Stimulated activated CD4-positive, alpha-beta T cell treated with anti-CD3 and anti-CD28 coated beads, Interleukin-2, amount 100 ng/mL, for 24 hours (primary cell): ENCODE data around the gene NRG3.

Experiments used
- DNase-seq, 2 donors: peaks; one replicate each; pipeline ENCODE4 v3.0.0-alpha.2; 2020

The NRG3 gene

GRCh38 chr10:82128527-82128926 is 253.5 kb downstream of the NRG3 start:
- DNase-seq, result no peak

- no peak for DNase-seq
These were observed 261.1 kb downstream of the NRG3 start for GRCh38 chr10:82136103-82136502.

- no peak for DNase-seq
These were observed 269.2 kb downstream of the NRG3 start for GRCh38 chr10:82144153-82144552.

DNA sequence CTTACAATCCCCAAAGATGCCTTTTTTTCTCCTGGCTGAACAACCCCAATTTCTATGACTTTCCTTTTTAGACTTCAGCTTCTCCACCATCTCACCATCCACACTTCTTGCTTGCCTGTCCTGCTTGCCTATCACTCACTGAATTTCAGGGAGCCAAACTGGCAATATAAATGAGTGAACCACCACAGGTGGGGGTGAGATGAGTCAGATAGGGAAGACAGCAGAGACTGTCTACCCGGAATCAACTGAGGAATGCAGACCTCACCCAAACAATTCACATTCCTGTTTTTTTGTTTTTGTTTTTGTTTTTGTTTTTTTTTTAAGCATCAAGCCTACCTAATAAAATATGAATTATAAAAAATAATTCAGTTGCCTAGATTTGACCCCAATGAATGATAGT is 273.8 kb downstream of the NRG3 start:
- no peak for DNase-seq

- no peak for DNase-seq
These were observed 274.7 kb downstream of the NRG3 start for GRCh38 chr10:82149674-82150073.

GRCh38 chr10:82150123-82150900 is 275.3 kb downstream of the NRG3 start:
- DNase-seq, result peak in 1 of 2 donors; percentile 2

- DNase-seq, result no peak
These were observed 285.3 kb downstream of the NRG3 start for GRCh38 chr10:82160307-82160706.

DNA sequence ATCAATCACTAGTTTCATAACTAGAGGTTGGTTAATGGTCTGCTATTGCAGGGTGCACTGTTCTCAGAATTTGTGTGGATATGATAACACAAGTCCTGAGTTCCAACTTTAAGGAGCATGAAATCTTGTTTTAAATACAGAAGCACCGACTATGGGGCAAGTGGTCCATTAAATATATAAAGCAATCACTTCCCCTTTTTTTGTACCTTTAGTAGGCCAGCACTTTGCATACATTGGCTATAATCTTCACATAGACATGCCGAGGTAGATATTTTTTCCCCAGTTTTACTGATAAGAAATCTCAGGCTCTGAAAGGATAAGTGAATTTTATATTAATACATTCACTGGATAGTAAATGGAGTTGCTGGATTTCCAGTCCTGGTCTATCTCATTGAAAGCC is 286.3 kb downstream of the NRG3 start:
- DNase-seq, result no peak

GRCh38 chr10:82162549-82163195 is 287.7 kb downstream of the NRG3 start:
- DNase-seq, result no peak

GRCh38 chr10:82171899-82172298 is 296.9 kb downstream of the NRG3 start:
- no peak for DNase-seq

- DNase-seq, result no peak
These were observed 301.6 kb downstream of the NRG3 start for GRCh38 chr10:82176587-82176986.

DNA sequence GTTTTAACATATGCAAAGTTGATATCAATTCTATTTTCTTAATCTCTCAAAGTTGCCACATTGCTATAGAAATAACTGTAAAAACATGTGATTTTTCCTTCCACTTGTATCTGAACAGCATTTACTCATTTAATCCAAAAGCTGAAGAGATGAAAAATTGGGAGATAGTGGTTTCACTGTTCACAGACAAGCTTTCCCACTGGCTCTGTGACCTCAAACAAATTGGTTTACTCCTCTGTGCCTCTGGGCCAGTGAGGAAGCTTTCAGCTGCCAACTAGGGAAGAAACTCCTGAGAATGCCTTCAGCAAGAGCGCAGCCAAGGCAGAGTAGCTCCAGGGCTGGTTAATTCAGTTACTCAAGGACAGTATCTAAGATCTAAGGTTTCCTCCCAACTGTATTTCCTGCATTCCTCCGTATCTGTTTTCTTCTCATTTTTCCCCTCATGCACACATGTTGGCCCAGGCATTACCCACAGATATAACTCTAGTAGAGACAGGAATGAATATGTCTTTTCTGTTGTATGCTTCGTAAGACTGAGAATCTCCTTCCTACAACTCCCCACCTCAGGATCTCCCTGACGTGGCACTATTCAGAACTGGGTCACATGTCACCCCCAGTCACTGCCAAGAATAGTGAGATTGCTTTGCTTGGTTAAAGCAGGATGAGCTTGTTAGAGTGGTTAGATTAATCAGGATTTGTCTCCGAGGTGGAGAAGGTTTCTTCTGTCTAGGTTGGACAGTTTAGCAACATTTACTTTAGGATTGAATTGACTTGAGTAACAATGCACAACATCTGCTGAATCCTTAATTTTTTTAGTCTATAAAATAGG is 315.7 kb downstream of the NRG3 start:
- no peak for DNase-seq

DNA sequence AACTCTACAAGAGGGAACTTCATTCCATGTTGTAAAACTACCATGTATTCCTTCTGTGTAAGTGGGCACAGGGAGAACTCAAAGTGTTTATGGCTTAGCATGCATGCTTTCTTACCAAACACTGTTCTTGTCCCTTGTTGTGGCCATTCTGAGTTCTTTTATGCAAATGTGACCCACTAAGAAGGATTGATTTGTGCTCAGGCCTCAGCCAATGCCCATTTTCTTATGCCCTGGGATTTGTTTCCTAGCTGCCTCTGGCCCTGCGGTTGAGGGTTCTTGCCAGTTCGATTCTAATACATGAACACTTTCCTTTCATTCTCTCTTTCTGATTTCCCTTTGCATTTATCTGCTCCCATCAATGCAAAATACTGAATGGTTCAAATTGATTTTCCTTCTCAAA is 316.7 kb downstream of the NRG3 start:
- DNase-seq, result no peak

DNA sequence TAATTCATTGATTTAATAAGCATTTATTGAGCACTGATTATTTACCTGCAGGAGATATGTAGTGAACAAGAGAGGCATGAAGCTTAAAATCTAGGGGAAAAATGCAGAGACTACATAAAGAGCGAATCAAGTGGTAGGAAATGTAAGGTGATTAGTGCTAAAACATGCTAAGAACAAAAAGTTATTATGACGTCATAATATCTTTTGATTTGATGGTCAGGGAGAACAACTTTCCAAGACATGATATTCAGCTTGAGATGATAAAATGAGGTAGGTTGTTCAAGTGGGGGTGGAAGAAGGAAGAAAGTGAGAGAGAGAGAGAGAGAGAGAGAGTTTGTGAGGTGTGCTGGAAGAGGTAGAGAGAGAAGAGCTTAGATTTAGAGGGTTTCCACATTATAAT is 317.7 kb downstream of the NRG3 start:
- no peak for DNase-seq

DNA sequence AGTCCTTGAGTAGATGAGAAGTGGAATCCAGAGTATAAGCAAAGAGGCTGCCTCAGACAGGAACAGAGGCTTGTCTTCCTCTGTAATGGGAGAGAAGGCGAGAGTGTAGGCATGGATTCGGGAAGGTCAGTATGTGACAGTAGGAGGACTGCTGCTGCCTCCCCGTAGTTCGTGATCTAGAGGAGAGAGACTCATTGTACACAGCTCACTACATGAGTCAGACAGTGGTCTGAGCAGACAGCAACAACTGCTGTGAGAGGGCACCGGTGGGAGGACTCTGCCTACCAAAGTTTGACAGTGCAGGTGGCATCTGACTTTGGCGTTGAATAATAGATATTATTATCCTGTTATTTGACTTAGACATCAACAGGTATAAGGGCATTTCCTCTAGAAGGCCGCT is 319.4 kb downstream of the NRG3 start:
- no peak for DNase-seq

DNA sequence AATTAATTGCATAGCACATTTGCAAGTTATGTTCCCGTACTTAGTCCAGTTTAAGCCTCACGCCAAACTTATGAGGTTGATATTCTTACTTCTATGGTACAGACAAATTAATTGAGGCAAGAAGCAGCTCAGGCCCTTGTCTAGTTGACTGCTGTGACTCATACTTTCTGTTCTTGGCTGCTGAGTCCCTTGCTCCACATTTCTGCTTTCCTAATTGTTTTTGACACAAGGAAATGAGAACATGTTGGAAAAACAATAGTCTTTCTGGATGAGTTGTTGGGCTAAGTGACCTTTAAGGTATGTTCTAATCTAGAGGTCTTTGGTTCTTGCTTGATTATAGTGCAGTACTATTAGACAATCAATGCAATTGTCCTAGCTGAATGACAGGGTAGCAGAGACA is 331.8 kb downstream of the NRG3 start:
- no peak for DNase-seq

GRCh38 chr10:82208726-82209125 is 333.7 kb downstream of the NRG3 start:
- DNase-seq, result no peak

GRCh38 chr10:82210331-82210730 is 335.3 kb downstream of the NRG3 start:
- no peak for DNase-seq

DNA sequence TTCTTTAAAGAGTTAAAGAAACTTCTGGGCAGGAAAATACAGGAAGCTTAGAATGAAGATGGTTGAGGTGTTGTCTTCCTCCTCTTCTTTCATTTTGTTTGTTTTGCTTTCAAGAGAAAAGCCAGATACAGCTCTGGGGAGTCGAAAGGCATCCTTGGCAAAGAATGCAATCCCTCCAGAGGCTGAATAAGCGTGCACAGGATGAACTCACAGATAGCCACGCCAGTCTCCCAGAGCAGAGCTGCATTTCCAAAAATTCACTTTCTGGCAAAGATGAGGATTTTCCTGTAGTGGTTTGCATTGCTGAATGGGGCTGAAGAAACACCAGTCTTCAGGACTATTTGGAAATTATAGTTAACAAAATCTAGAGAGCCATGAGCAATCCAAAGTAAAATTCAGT is 336.4 kb downstream of the NRG3 start:
- DNase-seq, result no peak

- DNase-seq, result no peak
These were observed 337.8 kb downstream of the NRG3 start for GRCh38 chr10:82212753-82213152.

DNA sequence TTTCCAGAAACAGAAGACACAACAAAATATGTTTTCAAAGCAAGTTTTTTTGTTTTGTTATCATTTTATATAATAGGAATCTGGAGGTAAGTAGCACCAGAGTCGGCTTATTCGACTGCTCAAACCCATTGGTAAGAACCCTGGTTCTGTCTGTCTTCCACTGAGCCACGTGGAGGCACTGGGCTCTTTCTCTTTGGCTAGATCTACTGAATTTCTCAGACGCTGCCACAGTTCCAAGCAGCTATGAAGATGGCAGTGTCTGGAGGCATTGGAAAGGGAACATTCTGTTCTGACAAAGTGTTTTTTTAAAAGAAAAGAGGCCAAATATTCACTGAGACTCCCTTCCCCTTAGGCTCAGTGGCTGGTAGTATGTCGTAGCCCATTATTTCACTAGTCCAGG is 338.8 kb downstream of the NRG3 start:
- DNase-seq, result no peak

DNA sequence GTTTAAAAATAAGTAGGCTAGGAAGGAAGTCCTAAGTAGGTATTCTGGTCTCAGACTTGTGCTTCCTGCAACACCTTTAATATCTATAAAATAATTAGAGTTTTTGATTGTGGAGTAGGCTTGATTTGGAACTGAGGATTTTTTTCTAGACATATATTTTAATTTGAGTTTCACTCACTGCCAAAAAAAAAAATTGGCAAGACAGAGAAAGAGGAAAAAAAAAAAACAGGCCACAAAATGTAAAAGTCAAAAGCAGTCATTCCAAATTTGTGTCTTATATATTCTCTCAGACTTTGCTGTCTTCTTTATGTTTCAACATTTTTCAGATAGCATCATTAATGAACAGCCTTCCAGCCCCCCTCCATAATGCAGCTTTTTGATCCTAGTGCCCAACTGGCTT is 346.1 kb downstream of the NRG3 start:
- DNase-seq, result no peak

DNA sequence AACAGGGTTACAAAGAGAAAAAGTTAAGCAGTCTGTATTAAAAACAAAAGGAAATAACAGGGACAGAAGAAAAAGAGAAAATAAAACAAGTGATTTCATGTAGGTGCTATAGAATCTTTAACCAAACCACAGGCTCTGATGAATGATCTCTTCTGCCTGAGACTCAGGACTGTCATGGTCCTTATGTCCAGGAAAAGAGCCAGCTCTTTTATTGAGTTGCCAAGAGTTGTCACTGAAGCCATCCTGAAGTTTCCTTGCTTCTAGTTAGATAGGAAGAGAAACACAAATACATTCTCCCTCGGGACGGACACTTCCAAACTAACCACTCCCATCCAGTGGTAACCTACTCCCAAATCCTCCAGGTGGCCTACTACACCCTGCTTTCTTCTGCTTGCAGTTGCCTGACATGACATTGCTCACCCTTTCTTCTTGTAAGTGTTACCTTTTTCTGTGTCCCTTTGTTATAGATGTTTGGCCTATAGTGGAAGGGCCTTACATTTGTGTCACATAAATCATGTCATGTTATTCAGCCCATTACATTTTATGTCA is 346.7 kb downstream of the NRG3 start:
- no peak for DNase-seq

DNA sequence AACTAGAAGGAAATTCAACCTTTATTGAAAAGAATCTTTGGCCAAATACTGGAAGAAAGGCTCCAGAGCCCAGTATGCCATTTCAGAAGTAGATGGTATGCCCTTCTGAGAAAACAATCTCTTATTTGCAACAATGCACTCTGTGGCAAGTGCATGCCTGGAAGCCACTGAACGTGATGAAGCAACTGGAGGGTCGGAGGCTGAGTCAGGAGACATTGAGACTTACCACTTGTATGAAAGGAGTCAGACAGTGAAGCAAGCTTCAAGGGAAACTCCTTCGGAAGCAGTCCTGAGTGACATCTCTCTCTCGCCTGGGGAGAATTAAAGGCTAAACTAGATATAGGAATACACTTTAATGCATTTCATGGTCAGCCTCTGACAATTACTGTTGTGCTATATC is 353.7 kb downstream of the NRG3 start:
- DNase-seq, result no peak
